ENCODE results near the gene OR2C3.
"Not testable (repeated sequence)": the region's sequence is repeated elsewhere in the genome, so short reads cannot be mapped to it uniquely, and the experiment has no call there.

OR2C3 gene

GRCh38 chr1:247517795-247518612 lies 18.2 kb downstream of the OR2C3 start:
- DNase-seq, result no peak

GRCh38 chr1:247506831-247507230 lies 29.4 kb downstream of the OR2C3 start:
- DNase-seq, result no peak

- DNase-seq, result no peak
These were observed 35.4 kb downstream of the OR2C3 start for GRCh38 chr1:247500865-247501264.

- no peak for DNase-seq
These were observed 39.5 kb downstream of the OR2C3 start for GRCh38 chr1:247496581-247497285.

- no peak for DNase-seq
These were observed 41.5 kb downstream of the OR2C3 start for GRCh38 chr1:247494767-247495166.

GRCh38 chr1:247493106-247493505 lies 43.1 kb downstream of the OR2C3 start:
- DNase-seq, result no peak

GRCh38 chr1:247491328-247491727 lies 44.9 kb downstream of the OR2C3 start:
- no peak for DNase-seq

- DNase-seq, result peak; percentile 28
These were observed 49.2 kb downstream of the OR2C3 start for GRCh38 chr1:247487057-247487456.

GRCh38 chr1:247482747-247483146 lies 53.5 kb downstream of the OR2C3 start:
- DNase-seq, result no peak

GRCh38 chr1:247476328-247477058 lies 59.7 kb downstream of the OR2C3 start:
- not testable (repeated sequence) for DNase-seq

- DNase-seq, result no peak
These were observed 60.4 kb downstream of the OR2C3 start for GRCh38 chr1:247475793-247476192.

All from activated CD8-positive, alpha-beta memory T cell treated with anti-CD3 and anti-CD28 coated beads, Interleukin-2, amount 50 U/mL, for 4 hours (primary cell).